Kidney (tissue), 14 donors: ENCODE measurements around the gene IFI27L2. TPM values are rescaled to one million over a fixed set of nuclear protein-coding genes. Genes with fewer than 3 reads are reported as not detected.
A peak's percentile ranks its signal among the peaks of the same experiment; 100 is the strongest.

Experiments used
- DNase-seq, 5 donors: peaks; one replicate each; pipeline ENCODE4 v3.0.0-alpha.2; 2013 to 2020
- FAIRE-seq: peaks from 2 replicates; lab custom pipeline; 2012; peaks lifted over from hg19 to GRCh38; lab: Jason Lieb, UNC
- H3K27ac ChIP-seq, 2 donors: one replicate each; pipeline ENCODE4 v1.7.0; 2013; ENCODE audit warnings: low read depth in 2 of 2, low read length in 2 of 2, inconsistent platforms in 1 of 2
- H3K27me3 ChIP-seq: one replicate; pipeline ENCODE4 v1.7.1; 2013; ENCODE audit warnings: low read length, inconsistent platforms; ENCODE audit not compliant: control insufficient read depth, insufficient read depth
- H3K36me3 ChIP-seq, 3 donors: one replicate each; pipeline versions ENCODE4 v1.7.0 to v1.7.1; 2013; ENCODE audit warnings: low read length in 3 of 3, control low read depth in 1 of 3, inconsistent platforms in 1 of 3; ENCODE audit not compliant: insufficient read depth in 3 of 3, control insufficient read depth in 2 of 3
- H3K4me1 ChIP-seq, 3 donors: one replicate each; pipeline versions ENCODE4 v1.7.0 to v1.7.1; 2013; ENCODE audit warnings: low read length in 3 of 3, inconsistent platforms in 1 of 3, low read depth in 1 of 3; ENCODE audit not compliant: control insufficient read depth in 2 of 3, insufficient read depth in 2 of 3
- H3K4me3 ChIP-seq, 3 donors: one replicate each; pipeline versions ENCODE4 v1.7.0 to v1.8.1; 2013; ENCODE audit warnings: low read length in 3 of 3, control low read depth in 1 of 3, inconsistent platforms in 1 of 3
- H3K9ac ChIP-seq, 3 donors: one replicate each; pipeline versions ENCODE4 v1.7.0 to v1.7.1; 2013; ENCODE audit warnings: low read length in 3 of 3, control low read depth in 1 of 3, inconsistent platforms in 1 of 3
- H3K9me3 ChIP-seq, 3 donors: one replicate each; pipeline versions ENCODE4 v1.7.0 to v1.7.1; 2013; ENCODE audit warnings: low read length in 3 of 3, control low read depth in 1 of 3, inconsistent platforms in 1 of 3; ENCODE audit not compliant: control insufficient read depth in 2 of 3, insufficient read depth in 1 of 3
- intact Hi-C: fragments of 100-400 bp; cut with DNase I; formaldehyde crosslinking; loops from one replicate; pipeline ENCODE4 v1.11.1; 2022
- polyA plus RNA-seq: library from polyadenylated mRNA; stranded (reverse); fragments of 350-450 nt; fragmentation: Illumina TruSeq; extraction: RNeasy Lipid Tissue Mini Kit (QIAGEN cat#74804); gene quantifications from one replicate; pipeline ENCODE4 v1.2.3, GENCODE V29; 2014; ENCODE audit warnings: low read depth, low replicate concordance; ENCODE audit not compliant: insufficient read depth
- total RNA-seq: library from RNA; stranded (reverse); fragmentation: NEBNext Ultra II Directional; extraction: Animal tissue kit (Norgen Biotek cat#: 25700); gene quantifications from one replicate; pipeline ENCODE4 v1.2.1, GENCODE V29; 2021
- TF ChIP-seq, protein P1 (sequence below): IDR thresholded peaks from 3 replicates; pipeline ENCODE4 v1.5.1; 2012; ENCODE audit warnings: mild to moderate bottlenecking, moderate library complexity, borderline replicate concordance; ENCODE audit not compliant: insufficient read depth; ENCODE audit errors: extremely low read depth
- donor health status: control.
- donor health status: control.
- donor health status: control.
- donor health status: control.
- donor health status: control.
- donor health status: DM: yes; HTN: yes; CAD: no.
- donor health status: Normal renal cell carcinoma (clear cell type).

Gene IFI27L2
- total and polyA plus RNA-seq, 2 donors from 2014 or later, result 28.2 to 223 TPM

DNA sequence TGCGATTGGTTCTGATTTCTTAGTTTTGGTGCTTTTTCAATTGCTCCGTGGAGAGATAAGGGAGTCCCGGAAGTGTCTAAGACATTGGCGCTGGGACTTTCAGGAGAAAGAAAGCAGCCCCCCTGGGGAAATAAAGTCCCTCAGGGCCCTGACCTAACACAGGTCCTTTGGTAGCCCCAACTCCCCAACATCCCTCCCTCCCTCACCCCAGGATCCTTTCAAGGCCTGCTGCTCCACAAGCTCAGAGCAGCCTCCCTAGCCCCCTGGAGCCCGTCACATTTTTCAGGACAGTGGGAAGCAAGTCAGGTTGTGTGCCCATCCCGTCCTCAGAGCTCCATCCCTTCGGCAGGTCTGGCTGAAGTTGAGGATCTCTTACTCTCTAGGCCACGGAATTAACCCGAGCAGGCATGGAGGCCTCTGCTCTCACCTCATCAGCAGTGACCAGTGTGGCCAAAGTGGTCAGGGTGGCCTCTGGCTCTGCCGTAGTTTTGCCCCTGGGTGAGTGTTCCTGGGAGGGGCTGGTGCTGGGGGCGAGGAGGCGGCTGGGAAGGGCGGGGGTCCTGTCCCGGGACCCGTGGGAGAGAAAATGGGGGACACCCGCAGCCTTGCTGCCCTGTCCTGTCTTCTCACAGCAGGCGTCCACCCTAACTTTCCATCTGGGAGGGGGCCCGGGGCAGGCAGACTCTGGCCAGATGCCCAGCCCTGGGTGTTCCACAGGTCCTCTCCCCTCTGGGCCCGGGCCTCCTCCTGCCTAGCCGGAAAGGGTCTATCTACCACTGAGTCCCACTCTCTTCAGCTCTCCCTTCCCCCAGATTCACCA is 17.9 kb downstream of the IFI27L2 start:
- Histone ChIP-seq H3K27ac (peak overlapping the region; percentile 35 to 66), H3K27me3 (no peaks in the 10 kb centered on the region), H3K9me3 (no peaks in the 10 kb centered on the region), H3K9ac (peak overlapping the region in 1 of 3 donors; percentile 72), H3K4me1 (peaks cover 0 to 3% (median 0%) of the 10 kb centered on the region in 3 donors), H3K4me3 (peak overlapping the region in 2 of 3 donors; percentile 51 to 56), H3K36me3 (no peaks in the 10 kb centered on the region)
- TF ChIP-seq, protein P1, sequence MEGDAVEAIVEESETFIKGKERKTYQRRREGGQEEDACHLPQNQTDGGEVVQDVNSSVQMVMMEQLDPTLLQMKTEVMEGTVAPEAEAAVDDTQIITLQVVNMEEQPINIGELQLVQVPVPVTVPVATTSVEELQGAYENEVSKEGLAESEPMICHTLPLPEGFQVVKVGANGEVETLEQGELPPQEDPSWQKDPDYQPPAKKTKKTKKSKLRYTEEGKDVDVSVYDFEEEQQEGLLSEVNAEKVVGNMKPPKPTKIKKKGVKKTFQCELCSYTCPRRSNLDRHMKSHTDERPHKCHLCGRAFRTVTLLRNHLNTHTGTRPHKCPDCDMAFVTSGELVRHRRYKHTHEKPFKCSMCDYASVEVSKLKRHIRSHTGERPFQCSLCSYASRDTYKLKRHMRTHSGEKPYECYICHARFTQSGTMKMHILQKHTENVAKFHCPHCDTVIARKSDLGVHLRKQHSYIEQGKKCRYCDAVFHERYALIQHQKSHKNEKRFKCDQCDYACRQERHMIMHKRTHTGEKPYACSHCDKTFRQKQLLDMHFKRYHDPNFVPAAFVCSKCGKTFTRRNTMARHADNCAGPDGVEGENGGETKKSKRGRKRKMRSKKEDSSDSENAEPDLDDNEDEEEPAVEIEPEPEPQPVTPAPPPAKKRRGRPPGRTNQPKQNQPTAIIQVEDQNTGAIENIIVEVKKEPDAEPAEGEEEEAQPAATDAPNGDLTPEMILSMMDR, result no peak
- FAIRE-seq (no peak), DNase-seq (peak in 1 of 5 donors; percentile 77)
- intact Hi-C loops, result no loop called here

DNA sequence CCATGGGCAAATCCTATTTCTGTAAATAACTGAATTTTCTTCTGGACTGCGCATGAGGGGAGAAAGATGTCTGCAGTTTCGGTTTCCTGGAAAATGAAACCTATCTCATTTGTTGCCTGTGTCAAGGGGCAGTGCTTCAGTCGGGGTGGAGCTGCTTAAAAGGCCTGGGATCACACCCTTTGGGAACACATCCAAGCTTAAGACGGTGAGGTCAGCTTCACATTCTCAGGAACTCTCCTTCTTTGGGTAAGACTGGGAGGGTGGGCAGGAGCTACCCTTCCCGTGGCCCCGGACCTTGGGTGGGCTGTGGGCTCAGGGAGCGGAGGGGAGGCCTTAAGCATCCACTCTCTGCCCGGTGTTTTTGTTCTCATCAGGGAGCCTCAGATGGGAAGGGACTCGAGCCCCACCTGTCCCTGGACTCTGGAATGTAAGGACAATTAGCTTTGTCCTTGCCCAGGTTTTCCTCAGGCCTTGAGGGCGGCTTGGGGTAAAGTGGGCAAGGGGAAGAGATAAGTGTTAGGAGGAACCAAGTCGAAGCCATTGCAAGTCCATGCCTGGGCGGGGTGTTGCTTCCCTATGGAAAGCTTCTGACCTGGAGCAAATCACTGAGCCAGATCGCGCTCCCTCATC is 18.7 kb downstream of the IFI27L2 start, which contains the start of gene IFI27:
TSS of gene IFI27 (plus strand) at position 185 of the 630 bp plus-strand sequence.
- TF ChIP-seq, protein P1, result no peak
- Histone ChIP-seq H3K27ac (peak within 1 kb of the TSS; percentile 35 to 66), H3K9me3 (no peaks in the 10 kb centered on the region), H3K4me3 (peak within 1 kb of the TSS in 2 of 3 donors; percentile 51 to 56), H3K36me3 (no peaks in the 10 kb centered on the region), H3K27me3 (no peaks in the 10 kb centered on the region), H3K9ac (peak within 1 kb of the TSS in 2 of 3 donors; percentile 29 to 72), H3K4me1 (peaks cover 0 to 3% (median 0%) of the 10 kb centered on the region in 3 donors)
- intact Hi-C loops, result no loop called here
- FAIRE-seq (no peak), DNase-seq (no peak)

DNA sequence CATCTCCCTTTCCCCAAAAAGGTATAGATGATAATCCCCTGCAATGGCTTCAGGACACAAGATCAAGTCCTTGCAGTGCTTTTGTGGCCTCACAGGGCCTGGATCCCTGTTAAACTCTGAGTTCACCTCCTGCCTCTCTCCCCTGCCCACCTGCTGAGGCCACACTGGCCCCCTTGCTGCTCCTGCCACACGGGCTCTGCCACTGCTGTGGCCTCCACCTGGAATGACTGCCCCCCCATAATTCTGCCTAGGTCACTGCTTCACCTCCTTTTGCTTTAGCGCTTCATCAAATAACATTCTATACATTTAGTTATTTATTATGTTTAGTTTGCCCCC is 19.5 kb downstream of the IFI27L2 start:
- Histone ChIP-seq H3K9me3 (no peaks in the 10 kb centered on the region), H3K27me3 (no peaks in the 10 kb centered on the region), H3K36me3 (no peaks in the 10 kb centered on the region), H3K4me3 (no peak overlapping the region), H3K9ac (no peak overlapping the region), H3K4me1 (peaks cover 0 to 3% (median 0%) of the 10 kb centered on the region in 3 donors), H3K27ac (no peak overlapping the region)
- DNase-seq (no peak), FAIRE-seq (no peak)
- TF ChIP-seq, protein P1, result no peak
- intact Hi-C loops, result no loop called here
